Stimulated activated CD4-positive, alpha-beta T cell treated with anti-CD3 and anti-CD28 coated beads, TNF-alpha, amount 100 ng/mL, for 48 hours (primary cell): ENCODE measurements around the gene CHODL.

Source experiments
- DNase-seq, 3 donors: peaks; one replicate each; pipeline ENCODE4 v3.0.0-alpha.2; 2020; ENCODE audit warnings: low read depth in 3 of 3

CHODL gene, protein sequence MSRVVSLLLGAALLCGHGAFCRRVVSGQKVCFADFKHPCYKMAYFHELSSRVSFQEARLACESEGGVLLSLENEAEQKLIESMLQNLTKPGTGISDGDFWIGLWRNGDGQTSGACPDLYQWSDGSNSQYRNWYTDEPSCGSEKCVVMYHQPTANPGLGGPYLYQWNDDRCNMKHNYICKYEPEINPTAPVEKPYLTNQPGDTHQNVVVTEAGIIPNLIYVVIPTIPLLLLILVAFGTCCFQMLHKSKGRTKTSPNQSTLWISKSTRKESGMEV

DNA sequence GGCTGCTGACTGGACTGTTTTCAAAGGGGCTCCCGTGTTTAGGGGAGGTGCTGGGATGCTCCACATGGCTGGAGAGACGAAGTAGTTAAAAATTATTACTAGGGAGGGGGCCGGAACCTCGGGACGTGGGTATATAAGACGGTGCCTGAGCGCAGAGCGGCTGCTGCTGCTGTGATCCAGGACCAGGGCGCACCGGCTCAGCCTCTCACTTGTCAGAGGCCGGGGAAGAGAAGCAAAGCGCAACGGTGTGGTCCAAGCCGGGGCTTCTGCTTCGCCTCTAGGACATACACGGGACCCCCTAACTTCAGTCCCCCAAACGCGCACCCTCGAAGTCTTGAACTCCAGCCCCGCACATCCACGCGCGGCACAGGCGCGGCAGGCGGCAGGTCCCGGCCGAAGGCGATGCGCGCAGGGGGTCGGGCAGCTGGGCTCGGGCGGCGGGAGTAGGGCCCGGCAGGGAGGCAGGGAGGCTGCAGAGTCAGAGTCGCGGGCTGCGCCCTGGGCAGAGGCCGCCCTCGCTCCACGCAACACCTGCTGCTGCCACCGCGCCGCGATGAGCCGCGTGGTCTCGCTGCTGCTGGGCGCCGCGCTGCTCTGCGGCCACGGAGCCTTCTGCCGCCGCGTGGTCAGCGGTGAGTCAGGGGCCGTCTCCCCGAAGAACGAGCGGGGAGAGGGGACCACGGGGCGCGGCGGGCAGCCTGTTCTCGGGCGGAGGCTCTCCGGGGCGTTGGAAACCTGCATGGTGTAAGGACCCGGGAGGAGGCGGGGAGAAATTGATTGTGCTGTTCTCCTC lies at the start of gene CHODL:
Gene CHODL (plus strand): TSS at position 163 of the 793 bp plus-strand sequence. CDS start 391 bp downstream, at position 554.
- no peak for DNase-seq

DNA sequence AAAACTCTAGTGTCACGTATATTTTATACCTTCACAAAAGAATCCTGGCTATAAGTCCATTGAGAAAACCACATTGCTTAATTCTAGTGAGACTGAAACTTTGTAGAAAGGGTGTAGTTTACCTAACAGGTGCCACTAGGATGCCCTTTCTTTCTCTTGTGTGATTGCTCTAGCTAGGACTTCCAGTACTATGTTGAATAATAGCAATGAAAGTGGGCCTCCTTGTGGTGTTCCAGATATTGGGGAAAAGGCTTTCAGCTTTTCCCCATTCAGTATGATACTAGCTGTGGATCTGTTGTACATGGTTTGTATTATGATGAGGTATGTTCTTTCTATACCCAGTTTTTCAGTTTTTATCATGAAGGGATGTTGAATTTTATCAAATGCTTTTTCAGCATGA lies 39.7 kb upstream of the CHODL start:
- no peak for DNase-seq

DNA sequence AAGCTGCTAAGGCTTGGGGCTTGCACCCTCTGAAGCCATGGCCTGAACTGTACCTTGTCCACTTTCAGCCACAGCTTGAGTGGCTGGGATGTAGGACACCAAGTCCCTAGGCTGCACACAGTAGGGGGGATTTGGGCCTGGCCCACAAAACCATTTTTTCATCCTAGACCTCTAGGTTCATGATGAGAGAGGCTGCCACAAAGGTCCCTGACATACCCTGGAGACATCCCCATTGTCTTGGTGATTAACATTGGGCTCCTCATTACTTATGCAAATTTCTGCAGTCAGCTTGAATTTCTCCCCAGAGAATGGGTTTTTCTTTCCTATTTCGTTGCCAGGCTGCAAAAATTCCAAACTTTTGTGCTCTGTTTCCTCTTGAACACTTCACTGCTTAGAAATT lies 26.3 kb upstream of the CHODL start:
- DNase-seq, result no peak

DNA sequence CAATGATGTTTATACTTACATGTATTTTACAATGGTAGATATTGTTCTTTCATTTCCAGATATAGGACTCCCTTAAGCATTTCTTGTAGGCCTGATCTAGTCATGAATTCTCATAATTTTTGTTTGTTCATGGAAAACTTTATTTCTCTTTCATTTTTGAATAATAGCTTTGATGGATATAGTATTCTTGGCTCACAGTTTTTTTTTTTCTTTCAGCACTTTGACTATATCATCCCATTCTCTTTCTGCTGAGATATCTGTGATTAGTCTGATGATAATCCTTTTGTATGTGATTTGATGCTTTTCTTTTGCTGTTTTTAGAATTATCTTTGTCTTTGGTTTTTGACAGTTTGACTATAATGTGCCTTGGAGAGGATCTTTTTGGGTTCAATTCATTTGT lies 24.1 kb upstream of the CHODL start:
- DNase-seq, result no peak

DNA sequence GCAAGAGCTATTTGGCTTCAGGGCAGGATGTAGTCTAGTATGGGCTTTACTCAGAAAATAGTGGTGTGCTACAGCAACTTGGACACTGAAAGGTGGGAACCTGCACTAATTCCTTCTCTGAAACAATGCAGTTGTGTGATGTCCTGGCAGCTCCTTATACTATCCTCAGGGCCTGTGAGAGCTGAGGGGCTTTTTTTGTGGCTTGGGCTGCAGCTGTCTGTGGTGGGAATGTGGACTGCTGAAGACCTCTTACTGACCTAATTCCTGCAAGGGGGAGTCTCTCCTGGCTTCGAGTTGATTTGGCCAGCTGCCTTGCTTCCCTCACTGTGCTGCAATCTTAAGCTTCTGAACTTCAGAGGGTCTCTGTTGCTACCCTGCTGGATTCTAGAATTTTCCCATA lies 22.3 kb upstream of the CHODL start:
- DNase-seq, result no peak

DNA sequence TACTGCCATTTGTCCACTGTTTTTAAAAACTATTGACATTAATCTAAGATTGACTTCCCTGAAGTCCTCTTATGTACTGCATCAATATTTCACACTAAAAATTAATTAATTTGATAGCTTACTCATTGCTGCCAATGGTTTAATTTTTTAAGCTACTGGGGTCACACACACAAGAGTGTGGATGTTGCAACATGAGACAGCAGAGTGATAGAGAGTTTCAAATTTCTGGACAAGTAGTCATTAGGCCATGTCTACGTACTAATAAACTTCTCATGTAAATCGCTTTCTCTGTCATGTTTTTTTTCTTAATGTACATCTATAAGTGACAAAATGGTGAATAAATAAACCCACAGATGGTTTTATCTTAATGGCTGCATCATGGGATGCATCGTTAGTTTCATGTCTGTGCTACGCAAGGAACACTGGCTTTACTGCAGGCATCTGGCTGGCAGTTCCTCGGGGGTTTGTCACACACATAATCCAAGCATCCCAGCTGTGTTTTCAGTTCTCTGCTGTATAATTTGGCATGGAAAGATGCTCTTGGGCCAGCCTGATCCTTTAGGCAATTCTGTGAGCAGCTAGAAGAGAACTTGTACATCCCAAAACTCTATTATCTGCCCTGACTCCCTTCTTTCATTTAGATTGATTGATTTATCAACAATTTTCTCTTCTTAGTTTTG lies 16.4 kb upstream of the CHODL start:
- DNase-seq, result no peak

DNA sequence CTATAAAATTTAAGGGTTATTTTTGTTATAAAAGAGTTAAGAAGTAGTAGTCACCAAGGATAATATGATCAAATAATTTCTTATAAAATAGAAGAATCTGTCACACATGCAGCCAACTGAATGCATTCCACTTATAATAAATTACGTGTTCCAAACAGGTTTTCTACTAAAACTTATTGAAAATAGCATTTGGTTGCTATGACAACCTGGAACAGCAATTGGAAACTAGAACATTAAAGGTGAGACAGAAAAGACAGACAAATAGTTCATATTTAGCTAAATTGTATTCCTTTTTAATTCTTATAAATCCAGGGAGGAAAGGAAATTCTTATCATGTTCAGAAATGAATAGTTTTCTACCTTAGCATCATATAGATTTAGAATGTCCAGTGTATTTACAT lies 9.1 kb upstream of the CHODL start:
- DNase-seq, result no peak

DNA sequence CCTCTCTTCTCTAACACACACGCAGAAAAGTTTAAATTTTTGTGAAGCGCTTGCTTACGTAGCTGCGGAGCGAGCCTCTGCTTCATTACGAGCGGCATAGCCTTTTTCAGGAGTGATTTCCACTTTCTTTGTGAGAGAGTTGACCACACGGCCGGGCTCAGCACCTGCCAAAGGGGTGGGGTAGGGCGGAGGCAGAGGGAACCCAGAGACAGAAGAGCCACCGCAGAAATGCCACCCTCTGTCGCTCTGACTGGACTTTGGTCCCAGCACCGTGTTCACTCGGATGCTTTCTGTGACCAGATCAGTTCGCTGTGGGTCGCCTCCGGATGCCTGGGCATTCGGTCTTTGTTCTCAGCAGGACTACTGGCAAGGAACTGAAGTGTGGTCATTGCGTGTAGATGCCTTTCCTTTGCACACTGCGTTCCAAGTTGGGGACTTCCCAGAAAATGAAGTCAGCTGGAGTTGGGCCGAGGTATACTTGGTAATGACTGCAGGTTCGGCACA lies 883 bp downstream of the CHODL start:
- no peak for DNase-seq

DNA sequence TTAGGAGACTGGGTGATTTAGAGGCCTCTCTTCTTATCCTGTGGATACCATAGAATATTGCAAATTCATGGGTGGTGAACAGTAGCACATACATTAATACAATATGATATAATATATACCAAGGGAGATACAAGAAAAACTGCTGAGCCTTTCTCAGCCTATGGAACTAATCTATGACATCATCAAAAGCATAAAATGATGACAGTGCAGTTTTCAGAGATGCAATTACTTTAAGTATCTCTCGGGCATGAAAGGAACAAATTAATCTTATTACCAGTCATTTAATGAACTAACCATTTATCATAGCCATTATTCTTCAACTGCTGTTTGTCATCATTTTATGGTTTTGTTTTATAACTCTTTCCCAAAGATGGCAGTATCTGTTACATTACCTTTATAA lies 3.5 kb downstream of the CHODL start:
- no peak for DNase-seq

DNA sequence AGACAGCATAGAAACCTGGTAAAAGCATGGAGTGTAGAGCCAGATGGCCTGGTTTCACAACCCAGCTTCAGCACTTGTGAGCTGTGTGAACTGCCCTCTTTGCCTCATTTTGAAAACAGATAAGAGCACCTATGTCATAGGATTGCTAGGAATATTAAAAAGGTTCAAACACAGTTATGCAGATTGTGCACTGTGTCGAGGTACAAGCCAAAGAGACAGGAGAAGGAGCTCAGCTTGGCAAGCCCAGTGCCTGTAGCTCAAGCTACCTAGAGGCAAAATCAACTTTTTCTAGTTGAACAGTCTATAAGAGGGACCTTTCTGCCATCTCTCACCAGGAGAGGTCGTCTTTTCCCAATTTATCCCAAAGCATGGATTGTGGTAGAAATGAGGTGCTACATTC lies 5.0 kb downstream of the CHODL start:
- DNase-seq, result no peak

DNA sequence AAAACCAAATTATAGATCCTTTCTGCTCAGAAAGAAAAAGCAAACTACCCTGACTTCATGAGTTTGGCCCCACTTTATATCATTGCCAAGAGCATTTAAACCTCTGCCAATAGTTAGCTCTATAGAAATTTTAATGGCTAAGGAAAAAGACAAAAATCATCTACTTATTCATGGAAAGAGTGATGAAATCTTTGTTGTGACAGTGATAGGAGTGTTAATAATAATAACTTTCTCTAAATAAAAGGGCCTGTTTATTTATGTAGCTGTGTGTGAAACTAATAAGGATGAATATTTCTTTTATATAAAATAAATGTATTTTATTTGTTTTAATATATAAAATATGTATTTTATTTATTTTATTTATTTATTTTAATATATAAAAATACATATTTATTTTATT lies 6.4 kb downstream of the CHODL start:
- DNase-seq, result no peak

DNA sequence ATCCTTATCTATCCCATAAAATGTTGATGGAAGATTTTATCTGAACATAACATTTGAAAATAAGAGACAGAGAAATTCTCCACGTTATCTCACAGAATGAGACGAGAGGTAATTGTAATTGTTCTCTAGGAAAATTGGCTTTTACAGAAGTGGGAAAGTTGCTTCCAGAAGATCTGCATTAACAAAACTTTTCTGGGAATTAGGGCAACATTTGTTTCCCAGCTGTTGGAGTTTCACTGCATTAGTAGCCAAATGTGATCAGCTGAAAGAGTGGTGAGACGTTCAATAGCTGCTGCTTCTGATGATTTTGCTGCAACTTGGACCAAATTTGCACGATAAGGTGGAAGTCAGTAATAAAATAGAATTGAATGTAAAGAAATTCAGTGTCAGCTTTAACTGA lies 7.6 kb downstream of the CHODL start:
- DNase-seq, result no peak

DNA sequence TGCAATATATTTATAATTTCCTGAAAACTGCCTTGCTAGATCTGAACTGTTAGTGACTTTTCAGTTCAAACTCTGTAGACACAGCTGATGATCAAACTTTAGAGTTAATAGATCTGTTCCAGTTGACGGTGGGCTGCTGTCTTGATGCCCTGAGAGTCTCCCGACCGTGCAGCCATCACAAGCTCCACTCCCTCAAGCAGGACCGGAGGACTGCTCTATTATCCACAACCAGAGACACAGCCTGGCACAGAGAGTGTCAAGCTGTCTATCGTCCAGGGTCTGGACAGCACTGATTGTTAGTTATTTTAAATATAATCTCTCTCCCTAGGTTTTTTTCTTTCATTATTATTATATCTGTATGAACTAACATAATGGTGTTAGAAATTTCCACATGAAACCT lies 8.0 kb downstream of the CHODL start:
- DNase-seq, result no peak

DNA sequence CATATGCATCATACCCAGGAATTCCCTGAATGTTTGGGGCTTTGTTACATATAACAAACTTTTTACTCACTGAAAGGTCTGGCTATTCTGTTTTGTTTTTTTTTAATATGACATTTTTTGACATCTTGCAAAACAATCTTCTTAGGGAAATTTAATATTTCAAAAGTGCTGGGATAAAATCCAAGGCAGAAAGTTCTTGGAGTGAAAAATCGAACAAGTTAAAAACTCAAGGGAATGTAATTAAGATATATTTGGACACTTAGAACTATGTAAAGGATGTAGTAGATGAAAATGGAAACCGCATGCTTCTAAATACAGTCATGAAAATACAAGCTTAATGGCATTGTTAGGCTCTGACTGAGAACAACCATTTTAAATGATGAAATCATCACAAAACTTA lies 8.6 kb downstream of the CHODL start:
- no peak for DNase-seq

DNA sequence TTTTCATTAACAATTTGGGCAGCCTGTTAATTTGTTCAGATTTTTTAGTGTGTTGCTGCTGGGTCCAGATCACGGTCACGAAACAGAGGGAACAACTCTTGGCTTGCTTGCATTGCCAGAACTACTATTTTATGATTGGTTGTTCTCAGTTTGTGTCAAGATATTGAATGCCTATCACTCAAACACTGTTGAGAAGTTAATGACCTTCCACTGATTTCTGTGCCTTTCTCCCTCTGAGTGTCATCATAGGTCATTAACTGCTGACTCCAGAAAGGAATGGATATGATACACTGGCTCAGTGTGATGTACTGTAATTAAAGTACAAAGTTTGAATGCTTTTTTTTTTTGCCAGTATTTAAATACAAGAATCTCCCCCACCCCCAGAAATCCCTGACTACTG lies 9.2 kb downstream of the CHODL start:
- DNase-seq, result no peak

DNA sequence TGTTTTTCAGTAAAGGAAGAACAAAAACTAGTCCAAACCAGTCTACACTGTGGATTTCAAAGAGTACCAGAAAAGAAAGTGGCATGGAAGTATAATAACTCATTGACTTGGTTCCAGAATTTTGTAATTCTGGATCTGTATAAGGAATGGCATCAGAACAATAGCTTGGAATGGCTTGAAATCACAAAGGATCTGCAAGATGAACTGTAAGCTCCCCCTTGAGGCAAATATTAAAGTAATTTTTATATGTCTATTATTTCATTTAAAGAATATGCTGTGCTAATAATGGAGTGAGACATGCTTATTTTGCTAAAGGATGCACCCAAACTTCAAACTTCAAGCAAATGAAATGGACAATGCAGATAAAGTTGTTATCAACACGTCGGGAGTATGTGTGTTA lies 21.3 kb downstream of the CHODL start:
- no peak for DNase-seq

DNA sequence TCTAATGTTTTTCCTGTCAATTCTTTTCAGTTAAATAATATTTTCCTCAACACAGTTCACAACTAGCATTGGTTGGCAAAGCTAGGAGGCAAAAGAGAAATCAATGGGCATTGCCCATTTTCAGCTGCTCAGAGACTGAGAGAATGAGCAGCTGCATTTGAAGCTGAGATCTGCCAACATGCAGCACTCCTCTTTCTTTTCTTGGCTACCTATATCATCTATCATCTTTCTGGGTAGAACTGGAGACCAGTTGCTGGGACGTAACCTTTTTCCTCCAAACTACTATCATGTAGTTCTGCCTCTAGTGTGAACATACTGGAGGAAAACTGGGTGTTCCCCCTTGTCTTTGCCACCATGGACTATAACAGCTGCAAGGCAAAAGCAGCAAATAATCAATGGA lies 22.9 kb downstream of the CHODL start:
- no peak for DNase-seq

DNA sequence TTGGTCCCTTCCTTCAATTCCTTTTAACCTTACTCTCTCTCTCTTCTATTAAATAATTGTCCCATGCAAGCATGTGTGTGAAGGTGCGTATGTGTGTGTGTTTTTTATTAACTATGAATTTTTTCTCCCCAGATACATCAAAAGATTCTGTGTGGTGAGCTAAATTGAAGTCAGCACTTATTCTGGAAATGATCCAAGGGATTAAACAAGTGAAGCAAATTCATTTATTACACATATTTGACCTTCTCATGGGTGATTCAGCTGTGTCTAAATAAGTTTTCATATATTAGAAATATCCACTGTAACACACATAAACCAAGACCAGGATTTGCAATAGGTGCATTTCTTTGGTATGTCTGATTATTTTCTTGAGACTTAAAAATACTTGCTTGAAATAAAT lies 24.3 kb downstream of the CHODL start:
- no peak for DNase-seq

DNA sequence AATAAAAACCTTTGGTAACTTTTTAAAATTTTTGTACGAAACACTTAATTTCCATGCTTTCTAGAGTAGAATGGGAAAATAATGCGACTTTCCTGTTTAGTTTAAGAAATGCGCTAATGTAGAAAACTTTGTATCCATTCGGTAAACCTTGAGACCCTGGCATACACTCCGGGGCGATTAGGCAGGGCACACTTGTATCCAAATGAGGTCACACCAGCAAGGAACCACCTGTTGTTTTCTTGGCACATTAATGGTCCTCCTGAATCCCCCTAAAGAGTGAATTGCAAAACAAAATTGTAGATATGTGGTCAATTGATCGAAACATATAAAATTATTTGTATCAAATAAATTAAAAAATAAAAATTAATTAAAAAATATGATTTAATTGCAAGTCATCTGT lies 25.2 kb downstream of the CHODL start:
- no peak for DNase-seq

DNA sequence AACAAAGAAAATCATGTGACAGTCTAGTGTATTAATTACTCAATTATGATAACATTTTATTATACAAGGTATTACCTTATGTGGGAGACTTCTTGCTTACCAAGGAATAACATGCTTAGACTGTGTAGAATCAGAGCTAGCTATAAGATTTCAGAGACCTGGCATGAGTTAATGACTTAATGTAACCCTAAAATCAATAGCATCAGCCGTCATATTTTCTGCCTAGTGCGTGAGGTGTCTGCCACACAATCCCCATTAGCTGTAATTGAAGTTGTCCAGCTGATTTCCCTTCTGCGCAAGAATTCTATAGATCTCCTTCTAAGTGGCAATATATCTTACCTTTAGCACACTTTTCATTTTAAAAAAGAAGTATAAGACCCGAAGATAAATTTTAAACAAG lies 28.8 kb downstream of the CHODL start:
- DNase-seq, result no peak

DNA sequence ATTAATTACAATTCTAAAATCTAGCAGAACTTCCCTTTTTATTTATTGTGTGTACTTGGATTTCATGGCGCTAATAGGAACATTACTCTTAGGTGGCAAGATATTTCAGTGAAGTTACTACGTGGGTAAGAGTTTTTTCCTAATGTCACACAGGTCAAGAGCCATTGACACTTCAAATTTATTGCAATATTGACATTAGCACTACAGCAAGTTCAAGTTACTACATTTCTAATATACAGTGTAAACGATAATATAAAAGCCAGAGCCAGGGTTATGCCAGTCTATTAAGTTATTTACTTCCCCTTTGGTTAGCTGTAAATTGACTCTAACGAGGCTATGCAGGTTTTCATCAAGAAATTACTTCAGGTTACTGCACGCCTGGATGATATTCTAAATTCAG lies 29.7 kb downstream of the CHODL start:
- no peak for DNase-seq

DNA sequence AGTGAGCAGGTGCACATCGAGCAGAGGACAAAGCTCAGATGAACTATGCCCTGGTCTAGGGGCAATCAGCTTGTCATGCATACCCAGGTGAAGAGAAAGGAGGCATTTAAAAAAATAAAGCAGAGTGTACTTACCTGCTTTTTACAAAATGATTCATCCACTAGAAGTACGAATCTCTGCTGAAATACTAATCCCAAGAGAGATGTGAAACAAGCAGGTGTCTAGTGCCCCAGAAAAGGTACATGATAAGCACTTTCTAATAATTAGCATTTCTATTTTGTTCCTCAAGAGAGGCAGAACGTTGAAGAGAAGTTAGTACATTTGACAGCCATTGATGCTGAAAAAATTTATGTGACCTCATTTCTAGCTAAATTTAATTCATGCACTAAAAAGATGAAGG lies 31.1 kb downstream of the CHODL start:
- no peak for DNase-seq

DNA sequence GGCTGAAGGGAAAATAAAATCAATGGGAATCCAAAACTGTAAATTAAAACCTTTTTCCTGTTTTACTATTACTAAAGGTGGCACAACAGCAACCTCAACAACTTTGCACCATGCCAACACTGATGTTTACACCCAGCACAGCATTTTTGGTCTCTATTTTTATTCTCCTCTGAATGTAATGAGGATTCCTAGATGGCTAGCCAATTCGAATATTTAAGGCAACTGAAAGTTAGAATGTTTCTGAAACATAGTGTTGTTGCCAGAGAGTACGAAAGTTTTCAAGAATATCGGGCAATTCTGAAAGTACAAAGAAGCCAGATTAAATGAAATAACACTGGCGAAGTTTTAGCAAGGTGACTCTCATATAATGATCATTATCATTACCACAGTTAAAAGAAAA lies 40.7 kb downstream of the CHODL start:
- DNase-seq, result no peak
